Activated T-cell treated with anti-CD3 and anti-CD28 coated beads, Interleukin-2, amount 50 U/mL, for 24 hours (primary cell): ENCODE results near the gene TNFAIP1.
"Not testable (repeated sequence)": the region's sequence is repeated elsewhere in the genome, so short reads cannot be mapped to it uniquely, and the experiment has no call there.

Source experiments
- DNase-seq: peaks from one replicate; pipeline ENCODE4 v3.0.0-alpha.2; 2020
- H3K27ac Mint-ChIP-seq: 2 replicates; pipeline ENCODE4 v1.8.0; 2020; ENCODE audit warnings: mild to moderate bottlenecking, mixed read lengths
- H3K27me3 Mint-ChIP-seq: 2 replicates; pipeline ENCODE4 v1.8.0; 2020; ENCODE audit warnings: mixed read lengths
- H3K36me3 Mint-ChIP-seq: 2 replicates; pipeline ENCODE4 v1.8.0; 2020; ENCODE audit warnings: low read depth, mixed read lengths
- H3K4me1 Mint-ChIP-seq: 2 replicates; pipeline ENCODE4 v1.8.0; 2020; ENCODE audit warnings: low read depth, mixed read lengths
- H3K4me3 Mint-ChIP-seq: 2 replicates; pipeline ENCODE4 v1.8.0; 2020; ENCODE audit warnings: mild to moderate bottlenecking, moderate library complexity, mixed read lengths
- H3K9me3 Mint-ChIP-seq: 2 replicates; pipeline ENCODE4 v1.8.0; 2020; ENCODE audit warnings: mixed read lengths

The TNFAIP1 gene

DNA sequence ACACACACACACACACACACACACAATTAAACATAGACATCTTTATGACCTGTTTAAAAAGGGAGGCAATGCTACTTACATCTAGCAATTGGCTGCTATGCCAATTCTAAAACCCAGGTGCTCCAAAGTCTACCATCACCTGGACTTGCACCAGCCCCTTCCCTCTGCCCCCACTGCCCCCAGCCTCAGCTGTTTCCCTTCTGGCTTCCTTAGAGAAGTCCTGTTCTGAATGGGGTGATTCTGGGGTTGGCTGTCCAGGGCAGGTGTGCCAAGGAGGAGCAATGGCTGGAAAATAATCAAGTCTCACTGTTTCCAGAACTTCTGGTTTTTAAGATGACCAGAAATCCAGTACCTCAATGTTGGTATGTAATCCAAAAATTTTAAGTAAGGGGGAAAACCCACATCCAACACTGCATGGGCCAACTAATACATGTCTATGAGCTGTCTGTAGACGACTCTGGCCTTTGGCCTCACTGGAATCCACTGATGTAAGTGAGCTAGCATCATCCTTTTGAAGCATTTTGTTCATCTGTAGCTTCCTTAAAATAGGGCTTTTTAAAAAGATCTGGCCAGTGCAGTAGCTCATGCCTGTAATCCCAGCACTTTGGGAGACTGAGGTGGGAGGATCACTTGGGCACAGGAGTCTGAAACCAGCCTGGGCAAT is 2.3 kb upstream of the TNFAIP1 start:
- peaks cover 39% of the 10 kb centered on the region for H3K36me3 Mint-ChIP-seq
- no peaks in the 10 kb centered on the region for H3K27me3 Mint-ChIP-seq
- H3K9me3 Mint-ChIP-seq = no peaks in the 10 kb centered on the region
- H3K4me3 Mint-ChIP-seq = peak overlapping the region; percentile 94
- H3K4me1 Mint-ChIP-seq = peaks cover 50% of the 10 kb centered on the region
- H3K27ac Mint-ChIP-seq = no peak overlapping the region
- DNase-seq = peak; percentile 14

DNA sequence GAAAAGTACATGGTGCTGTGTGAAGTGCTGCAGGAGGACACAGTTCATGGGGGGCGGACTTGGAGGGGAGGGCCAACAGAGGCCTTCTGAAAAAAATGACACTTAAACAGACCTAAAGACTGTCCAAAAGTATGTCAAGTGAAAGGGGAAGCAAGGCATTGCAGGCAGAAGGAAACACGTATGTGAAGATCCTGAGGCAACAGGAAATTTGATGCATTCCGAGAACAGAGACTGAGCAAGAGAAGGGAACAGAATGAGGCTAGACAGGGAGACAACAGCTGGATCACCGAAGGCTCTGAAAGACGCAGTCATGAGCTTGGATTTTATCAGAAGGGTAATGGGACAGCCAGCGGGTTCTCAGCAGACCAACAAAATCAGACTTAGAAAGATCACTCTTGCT is 1.4 kb upstream of the TNFAIP1 start:
- H3K36me3 Mint-ChIP-seq = peaks cover 34% of the 10 kb centered on the region
- peak overlapping the region; percentile 94 for H3K4me3 Mint-ChIP-seq
- H3K27me3 Mint-ChIP-seq = no peaks in the 10 kb centered on the region
- H3K4me1 Mint-ChIP-seq = peaks cover 47% of the 10 kb centered on the region
- no peaks in the 10 kb centered on the region for H3K9me3 Mint-ChIP-seq
- DNase-seq = no peak
- H3K27ac Mint-ChIP-seq = peak overlapping the region; percentile 94

DNA sequence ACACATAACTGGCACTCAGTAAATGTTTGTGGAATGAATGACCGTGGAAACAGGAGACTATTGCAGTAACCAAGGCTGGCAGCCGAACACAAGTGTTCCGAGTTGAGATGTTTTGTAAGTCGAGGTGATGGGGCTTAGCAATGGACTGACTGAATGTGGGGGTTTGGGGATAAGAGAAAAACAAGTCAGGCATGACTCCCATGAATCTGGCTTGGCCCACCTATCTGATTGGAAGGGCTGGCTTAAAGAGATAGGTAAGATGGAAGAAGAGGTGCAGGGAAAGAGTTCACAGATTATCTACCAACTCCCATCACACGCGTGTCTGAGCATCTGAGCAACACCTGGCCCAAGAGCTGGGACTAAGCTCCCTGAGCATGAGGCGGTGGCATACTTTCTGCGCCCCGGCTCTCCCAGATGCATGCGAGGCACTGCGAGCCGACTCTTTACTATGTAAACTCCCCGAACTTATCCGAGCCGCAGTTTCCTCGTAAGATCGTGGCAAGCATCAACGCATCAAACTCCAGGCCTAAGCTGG is 828 bp upstream of the TNFAIP1 start:
- H3K4me1 Mint-ChIP-seq = peaks cover 47% of the 10 kb centered on the region
- no peak for DNase-seq
- H3K27ac Mint-ChIP-seq = peak overlapping the region; percentile 94
- H3K4me3 Mint-ChIP-seq = peak overlapping the region; percentile 94
- H3K9me3 Mint-ChIP-seq = no peaks in the 10 kb centered on the region
- H3K27me3 Mint-ChIP-seq = no peaks in the 10 kb centered on the region
- peaks cover 35% of the 10 kb centered on the region for H3K36me3 Mint-ChIP-seq

DNA sequence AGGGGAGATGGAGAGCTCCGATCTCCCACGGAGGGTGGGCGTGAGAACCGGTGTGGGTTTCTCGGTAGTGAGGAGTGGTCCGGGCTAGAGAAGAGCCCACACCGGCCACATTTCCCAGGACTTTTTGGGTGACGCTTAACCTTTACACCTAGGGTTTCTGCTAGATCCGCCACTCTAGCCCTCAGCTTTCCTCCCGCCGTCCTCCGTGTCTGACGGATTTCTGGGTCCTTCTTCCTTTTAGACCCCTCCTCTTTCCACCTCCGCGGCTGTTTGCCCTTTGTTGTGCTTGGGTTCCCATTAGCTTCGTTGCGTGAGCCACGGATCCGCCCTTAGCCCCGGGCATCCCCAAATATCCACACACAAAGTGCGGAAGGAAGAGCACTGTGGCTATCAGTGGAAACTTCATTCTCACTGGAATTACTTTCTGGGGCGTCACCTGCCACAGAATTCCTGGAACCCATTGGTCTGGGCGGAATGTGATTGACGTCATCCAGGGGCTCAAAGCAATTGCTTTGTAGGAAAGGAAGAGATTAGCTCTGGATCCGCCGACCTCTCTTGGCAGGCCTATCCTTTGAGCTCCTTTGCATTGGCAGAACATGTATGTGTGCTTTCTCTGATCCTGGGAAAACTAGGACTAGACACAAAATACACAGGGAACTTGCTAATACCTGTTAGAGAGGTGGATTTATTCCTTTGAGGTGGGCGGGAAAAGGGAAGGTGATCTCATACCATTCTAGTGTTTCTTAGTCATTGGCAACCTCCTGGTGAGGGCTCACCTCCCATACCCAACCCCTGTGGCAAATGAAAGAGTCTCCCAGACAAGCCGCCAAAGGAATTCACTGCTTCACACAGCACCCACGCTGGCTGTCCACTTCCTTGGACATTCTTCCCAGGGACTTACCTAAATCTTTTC is 654 bp downstream of the TNFAIP1 start:
- no peaks in the 10 kb centered on the region for H3K27me3 Mint-ChIP-seq
- H3K4me1 Mint-ChIP-seq = peaks cover 47% of the 10 kb centered on the region
- no peaks in the 10 kb centered on the region for H3K9me3 Mint-ChIP-seq
- peak; percentile 49 for DNase-seq
- H3K4me3 Mint-ChIP-seq = peak overlapping the region; percentile 94
- peaks cover 39% of the 10 kb centered on the region for H3K36me3 Mint-ChIP-seq
- H3K27ac Mint-ChIP-seq = peak overlapping the region; percentile 94

- Mint-ChIP-seq H3K9me3 (no peaks in the 10 kb centered on the region), H3K27me3 (no peaks in the 10 kb centered on the region), H3K36me3 (peaks cover 52% of the 10 kb centered on the region), H3K4me3 (no peak overlapping the region), H3K27ac (peak overlapping the region; percentile 45), H3K4me1 (peaks cover 40% of the 10 kb centered on the region)
- DNase-seq = no peak
Observed at GRCh38 chr17:28338056-28338768, 2.7 kb downstream of the TNFAIP1 start.

GRCh38 chr17:28338769-28339212 is 3.2 kb downstream of the TNFAIP1 start:
- DNase-seq, H3K27me3 Mint-ChIP-seq, H3K4me3 Mint-ChIP-seq, H3K9me3 Mint-ChIP-seq: not testable (repeated sequence)
- peak overlapping the region; percentile 45 for H3K27ac Mint-ChIP-seq
- peaks cover 57% of the 10 kb centered on the region for H3K36me3 Mint-ChIP-seq
- H3K4me1 Mint-ChIP-seq = peaks cover 37% of the 10 kb centered on the region

DNA sequence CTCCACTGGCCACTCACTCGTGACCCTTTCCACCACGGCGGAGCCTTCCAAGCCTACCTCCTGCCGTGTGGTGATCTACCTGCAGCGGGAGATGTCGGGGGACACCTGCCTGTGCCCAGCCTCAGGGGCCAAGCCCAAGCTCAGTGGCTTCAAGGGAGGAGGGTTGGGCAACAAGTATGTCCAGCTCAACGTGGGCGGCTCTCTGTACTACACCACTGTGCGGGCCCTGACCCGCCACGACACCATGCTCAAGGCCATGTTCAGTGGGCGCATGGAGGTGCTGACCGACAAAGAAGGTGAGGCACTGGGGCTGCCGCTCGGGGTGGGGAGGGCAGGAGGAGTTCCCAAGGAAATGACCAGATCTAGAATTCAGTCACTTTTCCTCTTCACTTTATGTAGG is 3.9 kb downstream of the TNFAIP1 start:
- H3K36me3 Mint-ChIP-seq = peaks cover 63% of the 10 kb centered on the region
- no peaks in the 10 kb centered on the region for H3K27me3 Mint-ChIP-seq
- no peak overlapping the region for H3K4me3 Mint-ChIP-seq
- no peak for DNase-seq
- H3K9me3 Mint-ChIP-seq = no peaks in the 10 kb centered on the region
- H3K4me1 Mint-ChIP-seq = peaks cover 30% of the 10 kb centered on the region
- peak overlapping the region; percentile 26 for H3K27ac Mint-ChIP-seq

GRCh38 chr17:28340374-28340773 is 4.8 kb downstream of the TNFAIP1 start:
- peaks cover 24% of the 10 kb centered on the region for H3K4me1 Mint-ChIP-seq
- H3K27ac Mint-ChIP-seq = no peak overlapping the region
- peaks cover 72% of the 10 kb centered on the region for H3K36me3 Mint-ChIP-seq
- no peak for DNase-seq
- no peaks in the 10 kb centered on the region for H3K27me3 Mint-ChIP-seq
- no peak overlapping the region for H3K4me3 Mint-ChIP-seq
- no peaks in the 10 kb centered on the region for H3K9me3 Mint-ChIP-seq

DNA sequence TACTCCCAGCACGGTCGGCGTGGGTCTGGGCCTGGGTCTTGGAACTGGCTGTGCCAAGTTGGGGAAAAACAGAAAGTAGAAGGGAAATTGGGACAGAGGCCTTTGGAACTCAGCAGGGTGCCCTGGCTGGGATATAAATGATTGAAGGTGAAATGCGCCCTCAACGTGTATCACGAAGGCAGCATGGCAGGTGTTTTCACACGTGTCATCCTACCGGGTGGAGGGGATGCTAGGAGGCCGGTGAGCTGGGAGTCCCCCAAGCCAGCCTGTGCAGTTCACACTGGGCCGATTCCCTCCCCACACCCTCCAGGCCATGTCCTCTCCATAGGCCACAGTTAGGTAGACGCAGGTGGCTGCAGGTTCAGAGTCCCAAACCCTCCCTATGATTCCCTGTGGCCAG is 6.0 kb downstream of the TNFAIP1 start:
- no peak for DNase-seq
- H3K4me1 Mint-ChIP-seq = peaks cover 21% of the 10 kb centered on the region
- peak overlapping the region; percentile 44 for H3K27ac Mint-ChIP-seq
- no peaks in the 10 kb centered on the region for H3K9me3 Mint-ChIP-seq
- H3K27me3 Mint-ChIP-seq = no peaks in the 10 kb centered on the region
- no peak overlapping the region for H3K4me3 Mint-ChIP-seq
- H3K36me3 Mint-ChIP-seq = peaks cover 77% of the 10 kb centered on the region

DNA sequence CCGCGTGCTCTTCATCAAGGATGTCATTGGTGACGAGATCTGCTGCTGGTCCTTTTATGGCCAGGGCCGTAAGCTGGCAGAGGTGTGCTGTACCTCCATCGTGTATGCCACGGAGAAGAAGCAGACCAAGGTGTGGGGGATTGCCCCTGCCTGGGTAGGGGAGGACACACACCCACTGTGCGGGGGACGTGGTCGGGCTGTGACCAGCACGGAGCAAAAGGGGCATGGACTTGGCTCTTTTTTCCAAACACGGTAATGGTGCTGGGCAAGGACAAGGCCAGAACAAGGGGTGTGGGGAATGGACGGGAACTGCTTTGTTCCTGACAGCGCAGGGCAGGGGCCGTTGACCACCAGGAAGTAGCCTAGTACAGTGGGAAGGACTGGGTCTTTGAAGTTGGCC is 6.8 kb downstream of the TNFAIP1 start:
- no peak for DNase-seq
- H3K27ac Mint-ChIP-seq = peak overlapping the region; percentile 57
- peaks cover 85% of the 10 kb centered on the region for H3K36me3 Mint-ChIP-seq
- no peak overlapping the region for H3K4me3 Mint-ChIP-seq
- H3K9me3 Mint-ChIP-seq = no peaks in the 10 kb centered on the region
- peaks cover 13% of the 10 kb centered on the region for H3K4me1 Mint-ChIP-seq
- no peaks in the 10 kb centered on the region for H3K27me3 Mint-ChIP-seq

- DNase-seq = no peak
- peaks cover 4% of the 10 kb centered on the region for H3K4me1 Mint-ChIP-seq
Observed at GRCh38 chr17:28343491-28343932, 8.0 kb downstream of the TNFAIP1 start.

DNA sequence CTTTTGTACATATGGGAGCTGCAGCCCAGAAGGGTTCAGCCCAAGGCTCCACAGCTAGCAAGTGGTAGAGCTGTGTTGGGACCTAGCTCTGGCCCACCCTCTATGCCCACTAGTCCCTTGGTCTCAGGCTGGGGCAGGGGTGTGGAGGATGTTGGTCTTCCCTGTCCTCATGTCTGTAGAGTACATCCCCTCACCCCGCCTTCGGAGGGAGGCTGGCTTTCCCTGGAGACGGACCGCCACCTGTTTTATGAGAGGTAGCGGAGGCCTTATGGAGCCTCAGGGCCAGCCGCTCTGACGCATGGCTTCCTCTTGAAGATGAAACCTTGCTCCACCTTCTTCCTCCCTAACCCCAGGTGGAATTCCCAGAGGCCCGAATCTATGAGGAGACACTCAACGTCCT is 8.4 kb downstream of the TNFAIP1 start:
- Mint-ChIP-seq H3K9me3 (no peaks in the 10 kb centered on the region), H3K4me3 (no peak overlapping the region), H3K27ac (peak overlapping the region; percentile 13), H3K27me3 (no peaks in the 10 kb centered on the region), H3K36me3 (peaks cover 98% of the 10 kb centered on the region), H3K4me1 (peaks cover 2% of the 10 kb centered on the region)
- DNase-seq = no peak

More at GRCh38 chr17:28343491-28343932, 8.0 kb downstream of the TNFAIP1 start:
- no peaks in the 10 kb centered on the region for H3K27me3 Mint-ChIP-seq
- H3K36me3 Mint-ChIP-seq = peaks cover 95% of the 10 kb centered on the region
- peak overlapping the region; percentile 13 for H3K27ac Mint-ChIP-seq
- no peaks in the 10 kb centered on the region for H3K9me3 Mint-ChIP-seq
- no peak overlapping the region for H3K4me3 Mint-ChIP-seq

- Mint-ChIP-seq H3K9me3 (no peaks in the 10 kb centered on the region), H3K4me1 (peaks cover 2% of the 10 kb centered on the region), H3K36me3 (peaks cover 97% of the 10 kb centered on the region), H3K4me3 (no peak overlapping the region), H3K27ac (peak overlapping the region; percentile 13), H3K27me3 (no peaks in the 10 kb centered on the region)
- DNase-seq = no peak
Observed at GRCh38 chr17:28344435-28344901, 8.9 kb downstream of the TNFAIP1 start.
